ENCODE data around the gene LYPD3. TPM values are rescaled to one million over a fixed set of nuclear protein-coding genes. Genes with fewer than 3 reads are reported as not detected.
"Not testable (repeated sequence)": the region's sequence is repeated elsewhere in the genome, so short reads cannot be mapped to it uniquely, and the experiment has no call there.

Gene LYPD3
- total RNA-seq (under 1 TPM in 5 of 9 donors, not detected in 4; 0.21 to 0.77 (median 0.37) TPM), polyA plus RNA-seq (under 1 TPM; 0.08 to 0.46 TPM)
- long read RNA-seq, donor 1: 0 reads
- long read RNA-seq, donor 2, partial matches to known transcripts: 1 of 1 reads
- long read RNA-seq, donor 2, other reads (novel, unspliced or antisense): 0 of 1 reads
- long read RNA-seq, donor 3: 0 reads

GRCh38 chr19:43465468-43466120 lies at the start of gene LYPD3:
Gene LYPD3, minus strand, starts transcription at chr19:43465608. Its CDS starts 37 bp downstream, at chr19:43465571.
- no peak for TF ChIP-seq POLR2A (IDR thresholded peaks at IDR 0.05)
- TF ChIP-seq CTCF (IDR thresholded peaks at IDR 0.05): no peak
- Histone ChIP-seq H3K4me3 (peak within 1 kb of the TSS in 10 of 12 donors; percentile 65 to 83 (median 69)), H3K36me3 (no peaks in the 10 kb centered on the region), H3K27me3 (peaks cover 0 to 6% (median 0%) of the 10 kb centered on the region in 9 donors), H3K27ac (peak within 1 kb of the TSS in 8 of 12 donors; percentile 71 to 92 (median 81)), H3K9me3 (no peaks in the 10 kb centered on the region), H3K4me1 (peaks cover 0 to 21% (median 9%) of the 10 kb centered on the region in 12 donors)
- WGBS, 4 donors: 26 to 39% (median 30%) methylated on average over 23 to 24 of the region's 24 CpGs
- ATAC-seq (no peak), DNase-seq (no peak)
- intact Hi-C loops (cut with DNase I): no loop called here

GRCh38 chr19:43512399-43512798 lies 47.0 kb upstream of the LYPD3 start:
- H3K4me1 ChIP-seq; DNase-seq; ATAC-seq; intact Hi-C loops (cut with DNase I); H3K4me3 ChIP-seq; H3K27ac ChIP-seq; H3K27me3 ChIP-seq; H3K9me3 ChIP-seq: not testable (repeated sequence)
- peaks cover 0 to 49% (median 24%) of the 10 kb centered on the region in 9 donors for H3K36me3 ChIP-seq

- Histone ChIP-seq H3K27ac (no peak overlapping the region), H3K4me3 (no peak overlapping the region), H3K4me1 (no peaks in the 10 kb centered on the region), H3K36me3 (peaks cover 0 to 42% (median 24%) of the 10 kb centered on the region in 9 donors), H3K9me3 (no peaks in the 10 kb centered on the region), H3K27me3 (no peaks in the 10 kb centered on the region)
- intact Hi-C loops (cut with DNase I): no loop called here
- TF ChIP-seq POLR2A (IDR thresholded peaks at IDR 0.05) (no peak), CTCF (IDR thresholded peaks at IDR 0.05) (no peak)
- ATAC-seq (no peak), DNase-seq (no peak)
- 94 to 99% (median 95%) methylated on average over 5 of the region's 5 CpGs for WGBS, 4 donors
Measured at GRCh38 chr19:43511324-43511723, 45.9 kb upstream of the LYPD3 start.

- Histone ChIP-seq H3K4me1 (no peaks in the 10 kb centered on the region), H3K27me3 (no peaks in the 10 kb centered on the region), H3K27ac (no peak overlapping the region), H3K36me3 (peaks cover 0 to 42% (median 24%) of the 10 kb centered on the region in 9 donors), H3K9me3 (no peaks in the 10 kb centered on the region), H3K4me3 (no peak overlapping the region)
- intact Hi-C loops (cut with DNase I): no loop called here
- TF ChIP-seq POLR2A (IDR thresholded peaks at IDR 0.05) (no peak), CTCF (IDR thresholded peaks at IDR 0.05) (no peak)
- ATAC-seq (no peak), DNase-seq (no peak)
- WGBS, 4 donors: 94 to 98% (median 98%) methylated on average over 9 of the region's 9 CpGs
Measured at GRCh38 chr19:43510713-43511112, 45.3 kb upstream of the LYPD3 start.
